Measurements from ENCODE around the gene RBM26. TPM values are rescaled to one million over a fixed set of nuclear protein-coding genes. Genes with fewer than 3 reads are reported as not detected.

RBM26 gene
- total RNA-seq, 1 donor = 48.0 TPM

DNA sequence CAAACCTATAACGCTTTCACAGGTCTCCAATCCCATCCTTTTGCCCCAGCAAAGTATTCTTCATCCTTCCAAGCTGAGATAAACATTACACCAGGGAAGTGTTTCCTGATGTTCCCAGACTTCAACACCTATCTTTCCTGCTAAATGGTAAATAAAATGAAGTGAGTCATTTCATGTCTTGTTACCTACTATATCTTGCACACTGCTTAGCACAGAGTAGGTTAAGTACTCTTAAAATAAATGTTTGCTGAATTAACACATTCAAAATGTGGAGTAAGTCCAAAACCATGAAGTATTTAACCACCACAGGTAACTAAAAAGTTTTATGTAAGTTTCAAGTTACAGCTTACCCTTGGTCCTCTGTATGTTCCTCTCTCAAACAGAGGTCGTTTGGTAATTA lies 3.4 kb downstream of the RBM26 start:
- no peak overlapping the region for H3K4me3 ChIP-seq (ENCODE audit: low read depth, low read length)
- DNase-seq (ENCODE audit: low read depth) = no peak
- TF ChIP-seq, protein P1, sequence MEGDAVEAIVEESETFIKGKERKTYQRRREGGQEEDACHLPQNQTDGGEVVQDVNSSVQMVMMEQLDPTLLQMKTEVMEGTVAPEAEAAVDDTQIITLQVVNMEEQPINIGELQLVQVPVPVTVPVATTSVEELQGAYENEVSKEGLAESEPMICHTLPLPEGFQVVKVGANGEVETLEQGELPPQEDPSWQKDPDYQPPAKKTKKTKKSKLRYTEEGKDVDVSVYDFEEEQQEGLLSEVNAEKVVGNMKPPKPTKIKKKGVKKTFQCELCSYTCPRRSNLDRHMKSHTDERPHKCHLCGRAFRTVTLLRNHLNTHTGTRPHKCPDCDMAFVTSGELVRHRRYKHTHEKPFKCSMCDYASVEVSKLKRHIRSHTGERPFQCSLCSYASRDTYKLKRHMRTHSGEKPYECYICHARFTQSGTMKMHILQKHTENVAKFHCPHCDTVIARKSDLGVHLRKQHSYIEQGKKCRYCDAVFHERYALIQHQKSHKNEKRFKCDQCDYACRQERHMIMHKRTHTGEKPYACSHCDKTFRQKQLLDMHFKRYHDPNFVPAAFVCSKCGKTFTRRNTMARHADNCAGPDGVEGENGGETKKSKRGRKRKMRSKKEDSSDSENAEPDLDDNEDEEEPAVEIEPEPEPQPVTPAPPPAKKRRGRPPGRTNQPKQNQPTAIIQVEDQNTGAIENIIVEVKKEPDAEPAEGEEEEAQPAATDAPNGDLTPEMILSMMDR (IDR thresholded peaks at IDR 0.05; ENCODE audit: insufficient read depth, low read length) = no peak

DNA sequence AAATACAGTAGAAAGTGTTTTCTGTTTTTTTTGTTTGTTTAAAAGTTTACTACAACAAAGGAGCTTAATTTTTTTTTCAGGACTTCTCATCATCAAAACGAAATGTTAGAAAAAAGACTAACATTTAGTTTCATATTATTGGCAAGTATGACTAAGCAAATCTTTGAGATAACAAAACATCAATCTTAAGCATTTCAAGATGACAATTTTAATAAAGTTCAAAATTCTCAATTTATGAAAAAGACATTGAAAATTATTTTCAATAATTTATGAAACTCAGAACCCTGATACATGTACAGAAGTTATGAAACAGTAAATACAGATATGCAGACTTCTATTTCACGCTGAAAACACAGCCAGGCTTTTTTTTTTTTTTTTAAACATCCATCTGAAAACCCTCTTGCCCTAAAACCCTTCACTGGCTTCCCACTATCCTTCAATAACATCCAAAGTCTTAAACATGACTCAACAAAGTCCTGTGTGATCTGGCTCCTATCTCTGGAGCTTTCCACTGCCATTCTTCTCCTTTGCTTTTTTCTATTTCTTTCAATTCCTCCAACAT lies 3.9 kb downstream of the RBM26 start:
- DNase-seq (ENCODE audit: low read depth) = peak; percentile 24
- TF ChIP-seq, protein P1 (IDR thresholded peaks at IDR 0.05; ENCODE audit: insufficient read depth, low read length) = no peak
- H3K4me3 ChIP-seq (ENCODE audit: low read depth, low read length) = no peak overlapping the region

DNA sequence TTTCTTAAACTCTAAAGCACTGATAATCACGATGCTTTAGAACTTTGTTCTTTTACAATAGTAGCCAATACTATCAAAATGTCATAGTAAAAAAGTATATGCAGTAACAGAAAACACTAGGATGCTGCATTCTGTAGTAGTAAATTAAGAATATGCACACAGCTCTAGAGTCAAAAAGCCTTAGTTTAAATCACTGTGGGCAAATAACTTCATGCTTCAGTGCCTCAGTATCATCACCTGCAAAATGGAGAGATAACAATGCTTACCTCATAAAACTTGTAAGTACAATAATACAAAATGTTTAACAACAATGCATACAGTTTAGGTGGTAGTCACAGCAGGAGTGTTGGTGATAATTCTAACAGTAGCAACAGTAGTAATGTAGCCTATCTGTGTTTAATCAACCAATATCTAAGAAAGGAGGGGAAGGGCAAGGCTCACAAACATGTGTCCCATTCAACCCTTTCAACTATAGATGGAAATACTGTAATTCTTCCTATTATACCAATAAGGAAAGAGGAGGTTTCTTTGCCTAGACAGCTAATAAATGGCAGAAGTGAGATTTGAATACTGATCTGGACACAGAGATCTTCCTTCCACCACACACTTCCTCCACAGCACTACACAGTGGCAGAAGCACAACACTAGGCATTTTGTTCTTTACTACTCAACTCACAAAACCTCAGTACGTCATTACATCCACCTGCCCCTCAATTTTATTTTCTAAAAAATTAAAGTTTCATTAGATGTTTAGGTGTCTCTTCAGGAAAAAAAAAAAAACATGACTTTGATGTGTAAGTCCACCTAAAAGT lies 4.6 kb downstream of the RBM26 start:
- DNase-seq (ENCODE audit: low read depth) = no peak
- H3K4me3 ChIP-seq (ENCODE audit: low read depth, low read length) = no peak overlapping the region
- TF ChIP-seq, protein P1 (IDR thresholded peaks at IDR 0.05; ENCODE audit: insufficient read depth, low read length) = no peak

DNA sequence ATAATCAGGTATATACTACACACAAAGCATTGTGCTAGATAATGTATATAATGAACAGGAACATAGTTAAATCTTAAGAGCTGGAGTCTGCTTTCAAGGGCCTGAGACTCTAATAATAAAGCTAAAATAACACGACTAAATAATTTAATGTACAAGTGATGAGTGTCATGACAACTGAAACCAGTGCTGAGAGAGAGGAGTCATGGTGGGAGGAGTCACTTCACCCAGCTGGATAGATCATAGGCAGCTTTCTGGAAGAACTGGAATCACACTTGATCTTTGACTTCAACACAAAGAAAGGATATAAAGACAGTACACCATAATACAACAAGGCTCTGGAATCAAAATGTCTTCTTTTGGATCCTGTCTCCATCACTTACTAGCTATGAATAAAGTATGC lies 7.1 kb downstream of the RBM26 start:
- no peak overlapping the region for H3K4me3 ChIP-seq (ENCODE audit: low read depth, low read length)
- no peak for DNase-seq (ENCODE audit: low read depth)
- TF ChIP-seq, protein P1 (IDR thresholded peaks at IDR 0.05; ENCODE audit: insufficient read depth, low read length) = no peak

DNA sequence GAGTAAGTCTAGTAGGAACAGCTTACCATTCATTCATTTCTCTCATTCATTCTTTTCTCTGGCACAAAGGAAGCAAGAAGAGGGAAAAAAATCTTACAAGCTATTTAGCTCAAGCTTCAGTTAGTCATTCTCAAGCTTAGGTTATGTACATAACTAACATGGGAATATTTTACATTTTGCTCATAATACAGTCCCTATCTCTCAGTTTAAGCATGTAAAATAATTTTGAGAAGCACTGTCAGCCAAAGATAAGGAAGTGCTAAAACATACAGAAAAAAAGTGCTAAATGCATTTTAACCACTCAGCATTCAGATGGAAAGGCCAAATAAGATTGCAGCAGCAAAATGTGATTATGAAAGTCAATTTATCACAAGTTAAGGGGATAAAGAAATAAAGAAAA lies 7.9 kb downstream of the RBM26 start:
- TF ChIP-seq, protein P1 (IDR thresholded peaks at IDR 0.05; ENCODE audit: insufficient read depth, low read length) = no peak
- DNase-seq (ENCODE audit: low read depth) = no peak
- H3K4me3 ChIP-seq (ENCODE audit: low read depth, low read length) = no peak overlapping the region

DNA sequence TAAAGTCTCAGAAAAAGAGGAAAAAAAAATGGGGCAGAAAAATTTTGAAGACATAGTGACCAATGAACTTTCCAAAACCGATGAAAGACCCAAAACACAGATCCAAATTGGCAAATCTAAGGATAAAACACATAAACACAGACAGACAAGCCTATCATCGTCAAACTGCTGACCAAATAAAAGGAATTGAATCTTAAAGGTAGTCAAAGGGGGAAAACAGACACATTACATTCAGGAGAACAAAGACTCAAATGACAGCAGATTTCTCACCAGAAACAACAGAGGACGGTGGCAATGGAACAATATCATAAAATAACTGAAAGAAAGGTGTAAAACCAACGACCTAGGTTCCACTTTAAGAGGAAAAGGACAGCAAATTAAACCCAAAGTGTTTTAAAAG lies 10.2 kb downstream of the RBM26 start:
- H3K4me3 ChIP-seq (ENCODE audit: low read depth, low read length) = no peak overlapping the region
- TF ChIP-seq, protein P1 (IDR thresholded peaks at IDR 0.05; ENCODE audit: insufficient read depth, low read length) = no peak
- no peak for DNase-seq (ENCODE audit: low read depth)
